AG04449 (cell line): Measurements from ENCODE around the gene ZNF652.
"Not testable (repeated sequence)": the region's sequence is repeated elsewhere in the genome, so short reads cannot be mapped to it uniquely, and the experiment has no call there.

Experiments used
- CTCF ChIA-PET: fragments of 350-600 bp; formaldehyde crosslinking; extraction: SDS; loops from one replicate; lab custom pipeline; 2021; ENCODE audit warnings: antibody characterized with exemption; lab: Yijun Ruan, JAX
- POLR2A ChIA-PET: fragments of 400-600, 350-600 bp; formaldehyde crosslinking; extraction: SDS; loops from one replicate; lab custom pipeline; 2020; ENCODE audit warnings: antibody characterized with exemption, inconsistent platforms; lab: Yijun Ruan, JAX
- DNase-seq: peaks from one replicate; pipeline ENCODE4 v3.0.0-alpha.2; 2010; ENCODE audit warnings: low read depth, low spot score
- H3K4me3 ChIP-seq: 2 replicates; pipeline ENCODE4 v1.5.1; 2011; ENCODE audit warnings: low read depth, mild to moderate bottlenecking, control low read depth, low read length
- TF ChIP-seq, protein P1 (sequence below): IDR thresholded peaks from one replicate; pipeline ENCODE4 v1.5.1; 2011; ENCODE audit warnings: mild to moderate bottlenecking, moderate library complexity, low read length, control low read depth, inconsistent platforms; ENCODE audit not compliant: insufficient read depth; ENCODE audit errors: missing control alignments

Gene ZNF652

GRCh38 chr17:49397586-49397985, 35.5 kb upstream of the ZNF652 start:
- H3K4me3 ChIP-seq = no peak overlapping the region
- no peak for DNase-seq
- POLR2A ChIA-PET = interaction anchor here (0.6 kb wide), 1 partner anchor 17 kb away, joined by 3 read pairs; no protein-coding TSS in a partner anchor
- CTCF ChIA-PET = interaction anchor here (0.8 to 10.4 kb wide), 17 partner anchors 10 to 159 kb away, joined by 3 to 297 read pairs (median 4); partner anchors contain the start of gene PHB1
- TF ChIP-seq, protein P1, sequence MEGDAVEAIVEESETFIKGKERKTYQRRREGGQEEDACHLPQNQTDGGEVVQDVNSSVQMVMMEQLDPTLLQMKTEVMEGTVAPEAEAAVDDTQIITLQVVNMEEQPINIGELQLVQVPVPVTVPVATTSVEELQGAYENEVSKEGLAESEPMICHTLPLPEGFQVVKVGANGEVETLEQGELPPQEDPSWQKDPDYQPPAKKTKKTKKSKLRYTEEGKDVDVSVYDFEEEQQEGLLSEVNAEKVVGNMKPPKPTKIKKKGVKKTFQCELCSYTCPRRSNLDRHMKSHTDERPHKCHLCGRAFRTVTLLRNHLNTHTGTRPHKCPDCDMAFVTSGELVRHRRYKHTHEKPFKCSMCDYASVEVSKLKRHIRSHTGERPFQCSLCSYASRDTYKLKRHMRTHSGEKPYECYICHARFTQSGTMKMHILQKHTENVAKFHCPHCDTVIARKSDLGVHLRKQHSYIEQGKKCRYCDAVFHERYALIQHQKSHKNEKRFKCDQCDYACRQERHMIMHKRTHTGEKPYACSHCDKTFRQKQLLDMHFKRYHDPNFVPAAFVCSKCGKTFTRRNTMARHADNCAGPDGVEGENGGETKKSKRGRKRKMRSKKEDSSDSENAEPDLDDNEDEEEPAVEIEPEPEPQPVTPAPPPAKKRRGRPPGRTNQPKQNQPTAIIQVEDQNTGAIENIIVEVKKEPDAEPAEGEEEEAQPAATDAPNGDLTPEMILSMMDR = no peak

- ChIA-PET CTCF (interaction anchor here (0.7 to 10.4 kb wide), 12 partner anchors 13 to 167 kb away, joined by 3 to 297 read pairs (median 4); no protein-coding TSS in a partner anchor), POLR2A (no interaction called here)
- DNase-seq = no peak
- no peak overlapping the region for H3K4me3 ChIP-seq
- TF ChIP-seq, protein P1 = no peak
Observed at GRCh38 chr17:49393491-49394255, 31.6 kb upstream of the ZNF652 start.

GRCh38 chr17:49390548-49391324, 28.7 kb upstream of the ZNF652 start:
- CTCF ChIA-PET = interaction anchor here (0.7 to 6.0 kb wide), 7 partner anchors 9 to 100 kb away, joined by 3 to 60 read pairs (median 4); no protein-coding TSS in a partner anchor

DNA sequence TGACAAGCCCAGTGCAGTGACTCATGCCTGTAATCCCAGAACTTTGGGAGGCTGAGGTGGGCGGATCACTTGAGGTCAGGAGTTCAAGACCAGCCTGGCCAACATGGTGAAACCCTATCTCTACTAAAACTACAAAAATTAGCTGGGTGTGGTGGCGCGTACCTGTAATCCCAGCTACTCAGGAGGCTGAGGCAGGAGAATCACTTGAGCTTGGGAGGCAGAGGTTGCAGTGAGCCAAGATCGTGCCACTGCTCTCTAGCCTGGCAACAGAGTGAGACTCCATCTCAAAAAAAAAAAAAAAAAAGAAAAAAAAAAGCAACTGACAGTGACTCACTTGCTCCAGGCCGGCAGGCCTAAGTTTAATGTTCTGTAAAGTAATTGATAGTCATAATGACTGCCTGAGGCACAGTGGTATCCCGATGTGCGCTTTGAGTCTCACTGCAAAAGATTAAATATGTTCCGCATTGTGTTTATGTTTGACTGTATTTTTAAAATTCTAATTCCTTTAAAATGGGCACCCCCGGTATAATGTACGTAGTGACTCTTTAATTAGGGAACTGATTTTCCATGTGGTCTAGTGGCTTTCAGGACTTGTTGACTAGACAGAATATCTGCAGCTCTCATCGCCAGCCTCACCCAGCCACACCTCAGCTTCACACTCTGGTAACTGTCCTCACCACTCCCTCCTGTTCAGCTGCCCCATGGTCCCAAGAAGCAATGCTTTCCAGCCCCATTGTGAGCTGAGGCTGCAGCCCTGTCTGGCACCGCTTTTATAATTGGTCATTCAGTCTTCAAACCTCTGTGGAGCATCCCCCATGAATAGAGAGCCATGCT, 27.7 kb upstream of the ZNF652 start:
- CTCF ChIA-PET = interaction anchor here (0.9 to 6.0 kb wide), 5 partner anchors 23 to 166 kb away, joined by 3 to 60 read pairs (median 4); no protein-coding TSS in a partner anchor
- H3K4me3 ChIP-seq, DNase-seq: not testable (repeated sequence)
- POLR2A ChIA-PET = interaction anchor here (1.1 kb wide), 1 partner anchor 29 kb away, joined by 3 read pairs; no protein-coding TSS in a partner anchor

More at GRCh38 chr17:49390548-49391324, 28.7 kb upstream of the ZNF652 start:
- DNase-seq = no peak
- TF ChIP-seq, protein P1 = no peak
- no peak overlapping the region for H3K4me3 ChIP-seq
- POLR2A ChIA-PET = interaction anchor here (1.1 kb wide), 1 partner anchor 30 kb away, joined by 3 read pairs; no protein-coding TSS in a partner anchor

- TF ChIP-seq, protein P1 = no peak
- ChIA-PET POLR2A (no interaction called here), CTCF (interaction anchor here (0.9 to 6.0 kb wide), 3 partner anchors 39 to 167 kb away, joined by 3 to 60 read pairs (median 4); no protein-coding TSS in a partner anchor)
- DNase-seq = no peak
- H3K4me3 ChIP-seq = no peak overlapping the region
Observed at GRCh38 chr17:49388692-49389513, 26.9 kb upstream of the ZNF652 start.
